GM12873 (cell line): ENCODE data around the gene FAM187B.
A peak's percentile ranks its signal among the peaks of the same experiment; 100 is the strongest.

Experiments
- CTCF ChIP-seq: IDR thresholded peaks from 2 replicates; pipeline ENCODE4 v1.5.1; 2012; ENCODE audit warnings: low read depth, mild to moderate bottlenecking, moderate library complexity, low read length, control low read depth; ENCODE audit not compliant: insufficient read depth; ENCODE audit errors: missing control alignments

Gene FAM187B

GRCh38 chr19:35211545-35212230, 16.9 kb downstream of the FAM187B start:
- peak; percentile 22 for TF ChIP-seq CTCF

- no peak for TF ChIP-seq CTCF
These were observed 18.9 kb downstream of the FAM187B start for GRCh38 chr19:35209646-35210045.

GRCh38 chr19:35208121-35208520, 20.4 kb downstream of the FAM187B start:
- TF ChIP-seq CTCF: no peak

GRCh38 chr19:35207391-35207871, 21.1 kb downstream of the FAM187B start:
- TF ChIP-seq CTCF: no peak

- no peak for TF ChIP-seq CTCF
These were observed 21.7 kb downstream of the FAM187B start for GRCh38 chr19:35206855-35207254.

GRCh38 chr19:35206379-35206778, 22.2 kb downstream of the FAM187B start:
- TF ChIP-seq CTCF: no peak

- no peak for TF ChIP-seq CTCF
These were observed 22.7 kb downstream of the FAM187B start for GRCh38 chr19:35205733-35206323.
